ENCODE measurements around the gene FCGBP.
"Not testable (repeated sequence)": the region's sequence is repeated elsewhere in the genome, so short reads cannot be mapped to it uniquely, and the experiment has no call there.

The FCGBP gene

GRCh38 chr19:39887456-39887951, 46.9 kb downstream of the FCGBP start:
- not testable (repeated sequence) for DNase-seq

GRCh38 chr19:39885821-39886554, 48.4 kb downstream of the FCGBP start:
- DNase-seq = not testable (repeated sequence)

- DNase-seq = not testable (repeated sequence)
These were observed 49.7 kb downstream of the FCGBP start for GRCh38 chr19:39884721-39885120.
